H1 (cell line): Measurements from ENCODE around the gene HDAC2. TPM values are rescaled to one million over a fixed set of nuclear protein-coding genes. Genes with fewer than 3 reads are reported as not detected.

Experiments used
- CTCF ChIA-PET: fragments of 300-600 bp; sonication (Branson Sonifier 250); formaldehyde crosslinking; loops from one replicate; lab custom pipeline; 2021; ENCODE audit not compliant: partially characterized antibody; lab: Charles Lee
- POLR2A ChIA-PET: fragments of 300-600 bp; sonication (Branson Sonifier 250); formaldehyde crosslinking; loops from one replicate; lab custom pipeline; 2021; ENCODE audit warnings: inconsistent platforms; ENCODE audit not compliant: partially characterized antibody; lab: Charles Lee
- DNase-seq, 2 experiments: peaks; one replicate each; pipeline versions ENCODE4 v3.0.0 to v3.0.0-alpha.2; 2010 to 2022; ENCODE audit warnings: low spot score in 2 of 2, low read depth in 1 of 2, mixed read lengths in 1 of 2
- FAIRE-seq: peaks from 2 replicates; lab custom pipeline; 2011; peaks lifted over from hg19 to GRCh38; lab: Jason Lieb, UNC
- H2AFZ ChIP-seq: 2 replicates; pipeline ENCODE4 v1.8.1; 2012; ENCODE audit warnings: low read length, inconsistent platforms
- H2AK5ac ChIP-seq: 2 replicates; pipeline ENCODE4 v1.6.1; 2013; ENCODE audit warnings: low read depth, low read length
- H2BK120ac ChIP-seq: replicated peaks from 2 replicates; pipeline ENCODE3; 2013; ENCODE audit warnings: low read depth, low read length, inconsistent platforms
- H2BK12ac ChIP-seq: 2 replicates; pipeline ENCODE4 v1.6.1; 2013; ENCODE audit warnings: low read depth, low read length
- H2BK15ac ChIP-seq: 2 replicates; pipeline ENCODE4 v1.6.1; 2013; ENCODE audit warnings: low read length
- H2BK20ac ChIP-seq: 2 replicates; pipeline ENCODE4 v1.6.1; 2013; ENCODE audit warnings: low read length
- H2BK5ac ChIP-seq: 2 replicates; pipeline ENCODE4 v1.6.1; 2013; ENCODE audit warnings: low read depth, low read length
- H3K14ac ChIP-seq: 2 replicates; pipeline ENCODE4 v1.6.1; 2013; ENCODE audit warnings: inconsistent platforms; ENCODE audit not compliant: insufficient read length
- H3K18ac ChIP-seq: 2 replicates; pipeline ENCODE4 v1.6.1; 2013; ENCODE audit warnings: low read length; ENCODE audit errors: extremely low read depth
- H3K23ac ChIP-seq: 2 replicates; pipeline ENCODE4 v1.6.1; 2013; ENCODE audit warnings: inconsistent platforms; ENCODE audit not compliant: insufficient read length
- H3K23me2 ChIP-seq: 2 replicates; pipeline ENCODE4 v1.6.1; 2013; ENCODE audit warnings: low read depth, low read length
- H3K27ac ChIP-seq: 2 replicates; pipeline ENCODE4 v1.6.1; 2011; ENCODE audit warnings: low read depth, low read length, inconsistent platforms
- H3K27me3 ChIP-seq, 4 experiments: replicated peaks in 1 of 4; 1 replicate in 1 of 4; 2 replicates in 3 of 4; pipeline versions ENCODE4 v1.6.1 to v1.8.1; 2011 to 2013; ENCODE audit warnings: low read length in 3 of 4, mild to moderate bottlenecking in 3 of 4, inconsistent platforms in 2 of 4, mixed read lengths in 2 of 4, moderate library complexity in 1 of 4; ENCODE audit not compliant: control insufficient read depth in 3 of 4, insufficient read depth in 3 of 4; ENCODE audit errors: extremely low read depth in 1 of 4
- H3K36me3 ChIP-seq, 4 experiments: 2 replicates each; pipeline versions ENCODE4 v1.6.1 to v1.8.1; 2011 to 2013; ENCODE audit warnings: mild to moderate bottlenecking in 4 of 4, low read length in 3 of 4, moderate library complexity in 2 of 4, control low read depth in 1 of 4, inconsistent platforms in 1 of 4; ENCODE audit not compliant: insufficient read depth in 4 of 4, control insufficient read depth in 2 of 4
- H3K4ac ChIP-seq: replicated peaks from 2 replicates; pipeline ENCODE3; 2013; ENCODE audit warnings: low read length, low read depth, mixed read lengths, inconsistent platforms; ENCODE audit not compliant: insufficient read length
- H3K4me1 ChIP-seq, 4 experiments: replicated peaks in 1 of 4; 1 replicate in 1 of 4; 2 replicates in 3 of 4; pipeline versions ENCODE4 v1.6.1 to v1.8.1; 2011 to 2013; ENCODE audit warnings: low read length in 3 of 4, inconsistent platforms in 2 of 4, mixed read lengths in 1 of 4; ENCODE audit not compliant: insufficient read depth in 4 of 4, control insufficient read depth in 3 of 4
- H3K4me2 ChIP-seq, 2 experiments: 2 replicates each; pipeline versions ENCODE4 v1.6.1 to v1.8.1; 2011 to 2013; ENCODE audit warnings: low read depth in 2 of 2, low read length in 2 of 2, control low read depth in 1 of 2, inconsistent platforms in 1 of 2, mild to moderate bottlenecking in 1 of 2; ENCODE audit not compliant: insufficient read depth in 1 of 2
- H3K4me3 ChIP-seq, 4 experiments: fragments of 200-600, 300-600 bp in 1 of 4; sonication (generic), shearing (Covaris generic), sonication (Bioruptor Twin) in 1 of 4; 2 replicates each; pipeline versions ENCODE4 v1.5.1 to v1.8.1; 2011 to 2016; ENCODE audit warnings: low read length in 4 of 4, low read depth in 3 of 4, control low read depth in 2 of 4, inconsistent platforms in 2 of 4, mild to moderate bottlenecking in 2 of 4, mixed read lengths in 1 of 4, moderate library complexity in 1 of 4; ENCODE audit not compliant: insufficient read depth in 2 of 4; ENCODE audit errors: extremely low read depth in 1 of 4
- H3K56ac ChIP-seq: replicated peaks from 2 replicates; pipeline ENCODE3; 2013; ENCODE audit warnings: low read depth, mild to moderate bottlenecking, mixed read lengths, low read length, inconsistent platforms; ENCODE audit not compliant: insufficient read length
- H3K79me1 ChIP-seq: 2 replicates; pipeline ENCODE4 v1.6.1; 2013; ENCODE audit warnings: low read depth, low read length, control low read depth
- H3K79me2 ChIP-seq, 2 experiments: 2 replicates each; pipeline versions ENCODE4 v1.6.1 to v1.8.1; 2012 to 2013; ENCODE audit warnings: low read length in 2 of 2, mild to moderate bottlenecking in 2 of 2, inconsistent platforms in 1 of 2; ENCODE audit not compliant: insufficient read depth in 2 of 2, control insufficient read depth in 1 of 2
- H3K9ac ChIP-seq, 4 experiments: replicated peaks in 1 of 4; 1 replicate in 1 of 4; 2 replicates in 3 of 4; pipeline versions ENCODE4 v1.6.1 to v1.8.1; 2011 to 2013; ENCODE audit warnings: low read depth in 3 of 4, low read length in 3 of 4, control low read depth in 2 of 4, mild to moderate bottlenecking in 2 of 4, moderate library complexity in 2 of 4, inconsistent platforms in 1 of 4; ENCODE audit errors: extremely low read depth in 1 of 4
- H3K9me3 ChIP-seq, 2 experiments: 2 replicates each; pipeline versions ENCODE4 v1.6.1 to v1.8.1; 2012 to 2013; ENCODE audit warnings: mild to moderate bottlenecking in 2 of 2, moderate library complexity in 2 of 2, control low read depth in 1 of 2, inconsistent platforms in 1 of 2, low read depth in 1 of 2, low read length in 1 of 2, mixed read lengths in 1 of 2; ENCODE audit not compliant: insufficient read depth in 2 of 2
- H4K20me1 ChIP-seq, 2 experiments: replicated peaks in 1 of 2; 2 replicates each; pipeline versions ENCODE3 to v1.8.1; 2011 to 2013; ENCODE audit warnings: inconsistent platforms in 2 of 2, low read length in 2 of 2, mild to moderate bottlenecking in 1 of 2; ENCODE audit not compliant: insufficient read depth in 2 of 2, control insufficient read depth in 1 of 2
- H4K5ac ChIP-seq: 2 replicates; pipeline ENCODE4 v1.6.1; 2013; ENCODE audit warnings: low read length, low read depth, mixed read lengths, inconsistent platforms; ENCODE audit not compliant: insufficient read length
- H4K8ac ChIP-seq: 2 replicates; pipeline ENCODE4 v1.8.0; 2013; ENCODE audit warnings: mild to moderate bottlenecking, moderate library complexity, low read length, inconsistent platforms; ENCODE audit not compliant: insufficient read depth; ENCODE audit errors: extremely low read depth
- H4K91ac ChIP-seq: replicated peaks from 2 replicates; pipeline ENCODE3; 2013; ENCODE audit warnings: low read length, mixed read lengths, inconsistent platforms; ENCODE audit not compliant: insufficient read length
- BACH1 ChIP-seq: IDR thresholded peaks from 2 replicates; pipeline ENCODE4 v1.6.1; 2012; ENCODE audit warnings: low read length, improper control_type of control experiment
- KDM1A ChIP-seq: fragments of 200-600, 300-600 bp; sonication (generic); IDR thresholded peaks from 2 replicates; pipeline ENCODE4 v1.7.1; 2016; ENCODE audit warnings: mild to moderate bottlenecking, low read length, borderline replicate concordance
- POLR2AphosphoS5 ChIP-seq: IDR thresholded peaks from 2 replicates; pipeline ENCODE4 v1.6.1; 2011; ENCODE audit warnings: low read depth, low read length
- SUZ12 ChIP-seq: fragments of 200-600 bp; sonication (generic); IDR thresholded peaks from 2 replicates; pipeline ENCODE4 v1.6.1; 2012; ENCODE audit warnings: mild to moderate bottlenecking, inconsistent platforms, low read length, moderate library complexity, mixed read lengths
- YY1 ChIP-seq: IDR thresholded peaks from 2 replicates; pipeline ENCODE4 v1.6.1; 2011; ENCODE audit warnings: low read depth, mild to moderate bottlenecking, low read length
- polyA plus RNA-seq, 7 experiments: library from polyadenylated mRNA; depleted of rRNA in 3 of 7; stranded (reverse) in 5 of 7; unstranded in 2 of 7; fragments of >200 nt in 5 of 7; fragments of 200-250 nt in 2 of 7; gene quantifications; 1 replicate in 5 of 7; 2 replicates in 1 of 7; 4 replicates in 1 of 7; pipeline versions ENCODE4 v1.2.1 to v1.2.3, GENCODE V29; 2011 to 2013; ENCODE audit warnings: missing spikeins in 2 of 7, mixed read lengths in 2 of 7
- total RNA-seq: library from RNA; stranded (reverse); fragmentation: NEBNext Ultra II Directional; extraction: Animal tissue kit (Norgen Biotek cat#: 25700); gene quantifications from 2 replicates; pipeline ENCODE4 v1.2.1, GENCODE V29; 2021

HDAC2 gene
- total and polyA plus RNA-seq, 2 of the 8 experiments (the other 6 are each of a cell fraction or from before 2014, with no cell fraction given) = 323 to 374 TPM

- Histone ChIP-seq H2BK12ac (no peak overlapping the region), H2BK5ac (no peak overlapping the region), H3K79me1 (no peaks in the 10 kb centered on the region), H3K4me3 (no peak overlapping the region), H4K8ac (no peak overlapping the region), H4K91ac (no peak overlapping the region), H3K23me2 (no peaks in the 10 kb centered on the region), H2AK5ac (no peak overlapping the region), H3K23ac (no peak overlapping the region), H3K79me2 (no peaks in the 10 kb centered on the region), H3K9ac (no peak overlapping the region), H3K4me1 (no peaks in the 10 kb centered on the region), H3K18ac (no peak overlapping the region), H3K4ac (no peak overlapping the region), H2BK120ac (no peak overlapping the region), H3K14ac (no peak overlapping the region), H3K36me3 (no peaks in the 10 kb centered on the region), H2BK15ac (no peak overlapping the region), H3K27ac (no peak overlapping the region), H4K20me1 (no peaks in the 10 kb centered on the region), H3K9me3 (no peaks in the 10 kb centered on the region), H2AFZ (no peak overlapping the region), H2BK20ac (no peak overlapping the region), H3K56ac (no peak overlapping the region), H3K4me2 (no peak overlapping the region), H3K27me3 (no peaks in the 10 kb centered on the region), H4K5ac (no peak overlapping the region)
- FAIRE-seq (no peak), DNase-seq (no peak)
- POLR2A ChIA-PET = interaction anchor here (0.9 kb wide), 1 partner anchor 65 kb away, joined by 3 read pairs; no protein-coding TSS in a partner anchor
- no peak for TF ChIP-seq POLR2AphosphoS5
- no peak for TF ChIP-seq BACH1
- TF ChIP-seq KDM1A = no peak
- TF ChIP-seq YY1 = no peak
- no peak for TF ChIP-seq SUZ12
- CTCF ChIA-PET = interaction anchor here (1.2 to 3.0 kb wide), 2 partner anchors 13 to 14 kb away, joined by 4 to 11 read pairs; no protein-coding TSS in a partner anchor
These were observed 47.4 kb downstream of the HDAC2 start for GRCh38 chr6:113923526-113923925.
